Hematopoietic multipotent progenitor cell treated with erythropoietin and hydrocortisone succinate and interleukin-3 and kit ligand, for 6 days (in vitro differentiated cells): ENCODE data around the gene PRPS2.

ENCODE experiments used
- DNase-seq: peaks from one replicate; pipeline ENCODE4 v3.0.0-alpha.2; 2015

The PRPS2 gene

DNA sequence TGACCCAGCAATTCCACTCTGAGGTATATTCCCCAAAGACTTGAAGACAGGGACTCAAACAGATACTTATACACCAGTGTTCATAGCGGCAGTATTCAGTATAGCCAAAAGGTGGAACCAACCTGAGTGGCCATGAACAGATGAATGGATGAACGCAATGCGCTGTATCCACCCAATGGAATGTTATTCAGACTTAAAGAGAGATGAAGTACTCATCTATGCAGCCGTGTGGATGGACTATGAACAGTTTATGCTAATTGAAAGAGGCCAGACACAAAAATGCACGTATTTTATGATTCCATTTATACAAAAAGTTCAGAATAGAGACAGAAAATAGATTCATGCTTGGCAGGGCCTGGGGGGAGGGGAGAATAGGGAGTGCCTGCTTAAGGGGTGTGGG lies 26.3 kb downstream of the PRPS2 start:
- no peak for DNase-seq

- DNase-seq: no peak
These were observed 28.0 kb downstream of the PRPS2 start for GRCh38 chrX:12819222-12819621.

- no peak for DNase-seq
These were observed 29.5 kb downstream of the PRPS2 start for GRCh38 chrX:12820737-12821136.

DNA sequence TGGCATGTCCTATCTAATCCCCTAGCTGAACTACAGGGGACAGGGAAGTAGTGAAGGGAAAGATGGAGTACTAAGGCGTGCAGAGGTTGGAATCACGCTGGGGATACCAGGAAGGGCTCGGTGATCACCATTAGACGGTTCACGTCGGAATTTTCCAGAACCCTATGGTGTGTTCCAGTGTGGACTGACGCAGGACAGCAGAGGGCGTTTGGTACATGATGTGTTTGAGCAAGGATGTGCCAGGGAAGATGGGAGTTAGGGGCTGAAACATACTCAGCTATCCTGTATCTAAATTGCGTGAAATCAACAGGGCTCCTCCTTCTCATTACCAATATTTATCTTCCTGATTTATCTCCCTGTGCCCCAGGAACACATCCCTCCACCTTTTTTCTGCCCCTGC lies 33.7 kb downstream of the PRPS2 start:
- DNase-seq: no peak

- DNase-seq: no peak
These were observed 34.6 kb downstream of the PRPS2 start for GRCh38 chrX:12825801-12826200.

GRCh38 chrX:12843061-12843667 lies 52.0 kb downstream of the PRPS2 start:
- DNase-seq: no peak

DNA sequence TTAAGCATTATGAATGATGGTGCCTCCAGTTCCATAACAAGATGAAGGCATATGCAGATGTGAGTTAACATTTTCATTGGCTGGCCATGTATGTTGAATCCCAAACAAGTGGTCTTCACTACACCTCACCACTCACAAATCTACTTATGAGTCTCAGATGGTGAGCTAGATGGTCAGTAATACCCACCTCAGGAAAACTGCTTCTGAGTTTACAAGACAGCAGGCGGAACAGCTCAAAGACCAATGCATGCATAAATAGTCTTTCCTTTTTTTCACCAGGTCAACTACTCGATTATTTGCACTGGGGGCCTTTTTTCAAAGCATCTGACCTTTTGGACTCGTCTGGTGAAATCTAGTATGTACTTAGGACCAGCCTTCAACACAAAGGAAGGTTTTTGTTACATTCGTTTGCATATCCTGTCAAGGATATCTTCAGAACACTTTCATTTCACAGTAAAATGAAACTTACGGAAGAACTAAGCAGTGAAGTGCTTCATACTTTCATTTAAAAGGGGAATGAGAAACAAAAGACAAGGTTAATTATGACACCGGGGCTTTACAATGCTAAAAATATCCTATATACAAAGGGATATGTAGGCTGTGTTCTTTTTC lies 52.6 kb downstream of the PRPS2 start:
- DNase-seq: no peak

- DNase-seq: no peak
These were observed 53.1 kb downstream of the PRPS2 start for GRCh38 chrX:12844319-12844718.

- DNase-seq: no peak
These were observed 74.1 kb downstream of the PRPS2 start for GRCh38 chrX:12865359-12865758.

- DNase-seq: peak; percentile 4
These were observed 75.5 kb downstream of the PRPS2 start, which contains the start of gene TLR7 for GRCh38 chrX:12866451-12867377. TSS of gene TLR7 (plus strand) at chrX:12867072. CDS start at chrX:12867579, 507 bp downstream.

DNA sequence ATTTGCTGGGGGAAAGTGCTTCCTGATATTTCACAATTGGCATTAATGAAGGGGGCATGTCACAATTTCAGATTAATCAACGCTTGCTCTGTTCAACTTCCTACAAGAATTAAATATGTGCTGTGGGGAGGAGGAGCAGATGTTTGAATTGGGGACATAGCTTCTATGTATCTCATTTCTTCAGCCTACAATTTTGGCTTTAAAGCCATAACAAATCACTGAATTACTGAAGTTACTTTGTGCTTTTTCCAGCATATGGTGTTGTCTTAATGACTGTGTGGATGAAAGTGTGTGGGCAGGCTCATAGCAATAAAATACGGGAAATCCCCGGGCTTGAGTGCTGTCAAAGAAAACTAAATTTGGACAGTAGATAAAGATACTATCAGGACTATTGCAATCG lies 76.5 kb downstream of the PRPS2 start:
- DNase-seq: peak; percentile 1

DNA sequence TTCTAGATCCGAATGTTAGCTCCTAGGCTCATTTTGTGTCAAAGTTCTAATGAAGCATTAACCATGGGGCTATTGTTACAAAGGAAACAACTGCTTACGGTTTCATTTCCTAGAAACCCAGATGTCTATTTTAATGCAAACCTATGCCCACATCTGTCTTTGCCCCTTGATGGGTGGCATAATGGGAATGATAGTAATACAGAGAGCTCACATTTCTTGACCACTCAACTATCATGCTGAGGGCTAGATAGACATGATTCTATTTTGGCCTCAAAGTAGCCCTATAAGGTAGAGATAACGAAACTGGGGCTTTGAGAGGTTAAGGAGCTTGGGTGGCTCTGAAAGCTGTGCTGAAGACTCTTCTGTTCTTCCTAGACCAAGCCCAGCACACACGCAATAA lies 77.5 kb downstream of the PRPS2 start:
- no peak for DNase-seq

DNA sequence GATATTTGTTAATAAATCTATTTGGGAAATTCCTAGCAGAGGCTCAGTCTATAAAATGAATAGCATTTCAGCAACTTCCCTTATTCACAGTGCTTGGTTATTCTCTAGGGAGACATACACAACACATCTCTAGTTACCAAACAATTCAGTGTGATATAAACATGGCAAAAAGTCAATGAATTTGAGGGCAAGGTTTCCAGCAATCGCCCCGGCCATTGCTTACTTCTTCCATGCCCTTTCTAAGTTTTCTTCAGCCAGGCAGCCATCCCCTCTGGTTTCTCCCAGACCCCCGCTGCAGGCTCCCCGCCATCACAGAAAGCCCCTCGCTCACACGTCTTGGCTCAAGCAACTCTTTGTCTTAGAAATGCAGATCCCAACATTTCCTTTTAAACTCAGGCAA lies 80.0 kb downstream of the PRPS2 start:
- DNase-seq: no peak

- no peak for DNase-seq
These were observed 81.5 kb downstream of the PRPS2 start for GRCh38 chrX:12872741-12873140.
